Skeletal muscle cell (primary cell): ENCODE measurements around the gene KRT31.
"Not testable (repeated sequence)": the region's sequence is repeated elsewhere in the genome, so short reads cannot be mapped to it uniquely, and the experiment has no call there.

Experiments
- DNase-seq: peaks from one replicate; pipeline ENCODE4 v3.0.0-alpha.2; 2010; ENCODE audit warnings: low read depth
- H3K4me3 ChIP-seq: 2 replicates; pipeline ENCODE4 v1.5.1; 2011; ENCODE audit warnings: low read depth, mild to moderate bottlenecking, control low read depth, low read length, moderate library complexity

The KRT31 gene

GRCh38 chr17:41396996-41397660 lies at the start of gene KRT31:
Gene KRT31, minus strand, starts transcription at chr17:41397608. Its CDS starts 69 bp downstream, at chr17:41397539.
- DNase-seq = no peak
- no peak within 1 kb of the TSS for H3K4me3 ChIP-seq

- no peak overlapping the region for H3K4me3 ChIP-seq
- DNase-seq = no peak
Observed at GRCh38 chr17:41446806-41447205, 49.4 kb upstream of the KRT31 start.

GRCh38 chr17:41444640-41445039 lies 47.2 kb upstream of the KRT31 start:
- H3K4me3 ChIP-seq = no peak overlapping the region
- DNase-seq = no peak

DNA sequence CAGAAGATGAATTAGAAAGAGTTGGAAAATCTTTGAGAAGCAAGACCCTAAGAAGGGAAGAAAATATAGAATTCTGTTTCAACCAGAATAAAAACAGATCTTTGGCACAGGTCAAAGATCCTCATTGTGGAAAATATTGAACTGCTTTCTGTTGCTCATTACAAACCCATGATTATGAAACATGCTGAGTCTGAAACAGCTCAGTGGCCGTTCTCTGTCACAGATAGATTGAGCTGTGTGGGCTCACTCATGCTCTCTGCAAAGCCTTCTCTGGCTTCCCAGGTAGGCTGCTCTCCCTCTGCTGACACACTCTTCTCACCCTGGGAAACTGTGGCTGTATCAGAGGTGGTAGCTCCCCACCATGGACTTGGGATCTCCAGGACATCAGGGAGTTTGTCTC lies 46.8 kb upstream of the KRT31 start:
- H3K4me3 ChIP-seq = no peak overlapping the region
- DNase-seq = no peak

DNA sequence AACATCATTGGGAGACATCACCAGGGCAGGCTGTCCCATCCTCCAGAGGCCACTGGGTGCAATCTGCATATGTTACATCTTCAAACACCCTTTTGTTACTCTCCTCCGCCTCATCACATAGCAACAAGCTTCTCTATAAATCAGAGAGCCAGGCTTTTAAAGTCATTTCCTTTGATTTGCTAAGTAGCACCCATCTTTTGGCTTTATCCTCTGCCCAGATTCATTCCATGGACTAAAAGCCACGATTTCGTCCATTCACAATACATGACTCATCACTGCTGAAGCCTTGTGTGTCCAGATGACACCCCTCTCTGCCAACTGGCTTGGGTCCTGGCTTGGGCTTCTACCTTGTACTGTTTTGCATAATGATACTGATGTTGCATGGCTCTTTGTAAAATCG lies 45.3 kb upstream of the KRT31 start:
- no peak overlapping the region for H3K4me3 ChIP-seq
- no peak for DNase-seq

DNA sequence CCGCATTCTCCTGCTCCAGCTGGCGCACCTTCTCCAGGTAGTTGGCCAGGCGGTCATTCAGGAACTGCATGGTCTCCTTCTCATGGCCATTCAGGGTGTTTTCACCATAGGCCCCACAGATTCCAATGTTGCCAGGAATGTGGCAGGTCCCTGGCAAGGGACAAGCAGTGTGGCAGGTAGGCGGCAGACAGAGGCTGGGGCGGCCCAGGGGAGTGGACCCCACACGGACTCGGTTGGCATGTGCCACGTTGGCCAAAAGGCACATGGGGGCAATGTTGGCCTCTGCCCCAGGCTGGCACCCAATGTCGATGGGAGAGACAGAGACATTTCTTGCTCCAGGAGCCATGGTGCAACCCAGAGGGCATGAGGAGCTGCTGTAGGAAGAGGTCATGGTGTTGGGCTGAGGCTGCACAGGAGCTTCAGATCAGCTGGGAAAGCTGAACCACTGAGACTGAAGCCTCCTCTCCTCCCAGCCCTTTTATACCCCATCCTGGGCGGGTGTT lies 43.2 kb upstream of the KRT31 start, which contains the start of gene KRT38:
TSS of gene KRT38 (minus strand) at position 453 of the 503 bp plus-strand sequence. CDS start at position 391, 62 bp downstream.
- no peak within 1 kb of the TSS for H3K4me3 ChIP-seq
- DNase-seq = no peak

DNA sequence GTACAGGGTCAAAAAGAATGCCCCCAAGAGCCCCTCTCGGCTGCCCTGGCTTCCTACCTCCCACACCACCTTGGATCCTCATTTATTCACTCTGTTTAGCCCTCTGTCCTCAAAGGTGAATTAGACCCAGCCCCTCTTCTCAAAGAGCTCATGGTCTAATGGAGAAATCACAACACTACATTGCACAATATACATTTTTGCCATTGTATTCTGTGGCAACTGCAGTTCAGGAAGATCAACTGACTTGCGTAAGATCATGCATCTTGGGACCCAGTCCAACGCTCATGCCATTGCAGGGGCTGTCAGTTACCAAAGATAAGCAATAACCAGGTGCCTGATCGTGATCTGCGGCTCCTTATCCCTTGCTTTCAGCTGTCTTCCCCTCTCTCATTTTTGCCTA lies 42.0 kb upstream of the KRT31 start:
- no peak for DNase-seq
- H3K4me3 ChIP-seq = no peak overlapping the region

GRCh38 chr17:41437769-41438168 lies 40.4 kb upstream of the KRT31 start:
- DNase-seq = no peak
- H3K4me3 ChIP-seq = no peak overlapping the region

DNA sequence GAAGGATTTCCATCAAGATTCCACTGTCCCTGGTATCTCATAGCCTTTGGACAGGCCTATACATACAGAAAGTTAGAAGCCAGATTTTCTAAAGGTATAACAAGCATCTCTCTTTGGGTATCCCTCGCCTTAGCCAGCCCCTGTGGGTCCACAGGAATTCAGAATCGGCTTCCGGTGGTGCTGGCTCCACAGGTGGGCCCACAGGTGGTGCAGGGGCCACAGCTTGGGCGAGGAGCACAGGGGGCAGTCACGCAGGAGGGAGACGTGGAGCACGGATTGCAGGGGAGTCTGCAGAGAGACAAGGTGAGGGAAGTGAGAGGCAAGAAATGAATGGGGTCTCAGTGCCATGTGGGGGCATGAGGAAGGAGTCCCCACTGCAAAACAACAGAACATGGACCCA lies 39.8 kb upstream of the KRT31 start:
- no peak for DNase-seq
- H3K4me3 ChIP-seq = no peak overlapping the region

- DNase-seq = no peak
- H3K4me3 ChIP-seq = no peak overlapping the region
Observed at GRCh38 chr17:41434415-41434814, 37.0 kb upstream of the KRT31 start.

- no peak for DNase-seq
- no peak overlapping the region for H3K4me3 ChIP-seq
Observed at GRCh38 chr17:41434005-41434404, 36.6 kb upstream of the KRT31 start.

GRCh38 chr17:41433586-41433985 lies 36.2 kb upstream of the KRT31 start:
- DNase-seq = no peak
- no peak overlapping the region for H3K4me3 ChIP-seq

DNA sequence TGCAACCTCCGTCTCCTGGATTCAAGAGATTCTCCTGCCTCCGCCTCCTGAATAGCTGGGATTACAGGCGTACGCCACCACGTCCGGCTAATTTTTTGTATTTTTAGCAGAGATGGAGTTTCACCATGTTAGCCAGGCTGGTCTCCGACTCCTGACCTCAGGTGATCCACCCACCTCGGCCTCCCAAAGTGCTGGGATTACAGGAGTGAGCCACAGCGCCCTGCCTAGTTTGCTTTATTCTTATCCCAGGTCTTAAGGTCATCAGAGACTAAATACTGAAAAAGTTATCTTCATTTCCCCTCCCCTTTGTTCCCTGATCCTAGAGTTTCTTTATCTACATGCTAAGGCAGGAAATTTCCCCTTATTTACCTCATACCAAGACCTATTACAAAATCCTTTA lies 33.0 kb upstream of the KRT31 start:
- DNase-seq, H3K4me3 ChIP-seq: not testable (repeated sequence)

- no peak overlapping the region for H3K4me3 ChIP-seq
- DNase-seq = no peak
Observed at GRCh38 chr17:41429667-41430066, 32.3 kb upstream of the KRT31 start.

GRCh38 chr17:41428591-41429291 lies 31.3 kb upstream of the KRT31 start:
- no peak overlapping the region for H3K4me3 ChIP-seq
- no peak for DNase-seq

- no peak within 1 kb of the TSS for H3K4me3 ChIP-seq
- DNase-seq = no peak
Observed at GRCh38 chr17:41424111-41424635, 26.8 kb upstream of the KRT31 start, which contains the start of gene KRT37. Gene KRT37, minus strand, starts transcription at chr17:41424585. Its CDS starts 62 bp downstream, at chr17:41424523.

DNA sequence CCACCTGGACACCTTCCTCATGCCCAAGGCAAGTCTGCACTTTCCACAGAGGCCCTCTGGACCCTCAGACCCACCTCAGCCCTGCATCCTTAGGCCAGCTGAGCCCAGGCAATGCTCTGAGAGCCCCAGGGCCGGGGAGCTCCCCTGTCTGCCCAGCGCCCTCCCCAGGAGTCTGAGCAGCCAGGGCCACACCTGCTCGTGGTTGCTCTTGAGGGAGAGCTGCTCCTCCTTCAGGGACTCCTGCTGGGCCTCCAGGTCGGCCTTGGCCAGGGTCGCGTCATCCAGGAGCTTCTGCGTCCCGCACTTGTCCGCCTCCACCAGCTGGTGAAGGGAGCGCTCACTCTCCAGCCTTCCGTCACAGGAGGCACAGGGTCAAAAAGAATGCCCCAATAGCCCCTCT lies 25.2 kb upstream of the KRT31 start:
- DNase-seq, H3K4me3 ChIP-seq: not testable (repeated sequence)

DNA sequence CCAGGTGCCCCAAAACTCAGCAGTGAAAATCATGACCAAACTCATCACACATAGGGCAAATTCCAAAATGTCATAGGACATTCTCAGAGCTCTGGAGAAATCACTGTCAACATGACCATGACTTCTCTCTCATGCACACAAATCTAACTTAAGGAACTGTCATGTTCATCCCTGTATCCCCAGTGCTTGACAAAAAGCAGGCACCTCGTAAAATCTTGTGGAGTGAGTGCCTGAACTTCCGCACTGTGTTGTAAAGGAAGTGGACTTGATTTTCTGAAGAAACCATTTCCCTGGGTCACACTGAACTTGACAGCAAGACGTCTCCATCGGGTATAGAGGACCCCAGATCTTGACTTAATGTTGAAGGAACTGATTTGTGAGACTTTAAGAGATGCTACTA lies 24.2 kb upstream of the KRT31 start:
- H3K4me3 ChIP-seq = no peak overlapping the region
- no peak for DNase-seq

DNA sequence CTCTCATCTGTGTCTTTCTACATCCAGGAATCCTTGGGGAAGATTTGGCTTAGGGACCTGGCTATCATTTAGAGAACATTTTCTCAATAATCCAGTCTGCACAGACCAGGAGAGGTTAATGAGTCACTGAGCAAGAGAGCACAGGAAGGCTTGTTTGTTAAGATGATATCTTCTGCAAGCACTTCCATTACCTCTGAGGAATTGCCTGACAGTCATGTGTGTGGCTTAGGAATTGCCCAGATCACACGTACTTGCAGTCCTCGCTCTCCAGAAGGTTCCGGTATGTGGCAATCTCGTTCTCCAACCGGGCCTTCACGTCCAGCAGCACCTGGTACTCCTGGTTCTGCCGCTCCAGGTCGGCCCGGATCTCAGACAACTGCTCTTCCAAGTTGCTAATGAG lies 23.7 kb upstream of the KRT31 start:
- H3K4me3 ChIP-seq = no peak overlapping the region
- peak; percentile 18 for DNase-seq

DNA sequence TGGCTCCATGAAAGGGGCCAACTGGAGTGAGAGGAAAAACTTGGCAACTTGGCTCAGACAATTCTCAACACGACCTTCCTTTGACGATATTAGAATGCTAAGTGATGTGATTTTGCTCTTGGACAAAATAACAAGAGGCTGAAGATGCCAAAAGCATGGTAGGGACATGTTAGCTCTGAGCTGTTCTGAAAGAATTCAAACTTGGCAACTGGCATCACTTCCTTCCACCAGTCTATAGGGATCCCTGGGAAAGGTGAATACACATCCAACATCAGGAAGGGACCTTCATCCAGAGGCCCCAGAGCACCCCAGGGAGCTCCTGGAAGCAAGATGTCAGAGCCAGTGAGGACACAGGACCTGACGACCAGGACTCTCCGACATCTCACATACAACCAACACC lies 22.7 kb upstream of the KRT31 start:
- no peak overlapping the region for H3K4me3 ChIP-seq
- no peak for DNase-seq

DNA sequence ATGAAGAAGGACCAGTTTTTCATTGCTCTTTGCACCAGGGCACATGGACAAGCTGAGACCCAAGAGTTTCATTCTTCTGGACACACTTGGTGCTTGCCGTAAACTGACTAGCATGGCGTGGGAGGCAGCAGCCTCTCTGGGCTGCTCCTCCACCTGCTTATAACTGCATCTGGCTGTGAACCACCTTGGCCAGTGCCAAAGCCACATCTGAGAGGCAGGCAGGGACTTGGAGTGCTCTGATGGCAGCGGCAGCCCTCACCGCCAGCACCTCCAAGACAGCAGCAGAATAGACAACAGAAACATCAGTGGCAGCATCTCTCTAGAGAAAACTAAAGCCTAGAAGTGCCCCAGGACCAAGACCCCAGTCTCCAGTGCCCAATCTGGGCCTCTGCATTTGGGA lies 22.3 kb upstream of the KRT31 start:
- no peak for DNase-seq
- H3K4me3 ChIP-seq = no peak overlapping the region
